IPS-15b (cell line): ENCODE measurements around the gene TGFBR2.

Source experiments
- H3K27me3 ChIP-seq: one replicate; pipeline ENCODE4 v1.6.1; 2013; ENCODE audit warnings: low read length; ENCODE audit not compliant: control insufficient read depth, insufficient read depth
- H3K36me3 ChIP-seq: one replicate; pipeline ENCODE4 v1.6.1; 2013; ENCODE audit warnings: low read length; ENCODE audit not compliant: control insufficient read depth, insufficient read depth
- H3K4me1 ChIP-seq: one replicate; pipeline ENCODE4 v1.6.1; 2013; ENCODE audit warnings: mild to moderate bottlenecking, low read length; ENCODE audit not compliant: control insufficient read depth, insufficient read depth
- H3K4me3 ChIP-seq: one replicate; pipeline ENCODE4 v1.5.1; 2013; ENCODE audit warnings: low read depth, low read length
- H3K9ac ChIP-seq: one replicate; pipeline ENCODE4 v1.6.1; 2013; ENCODE audit warnings: low read depth, mild to moderate bottlenecking, low read length
- H3K9me3 ChIP-seq: one replicate; pipeline ENCODE4 v1.6.1; 2013; ENCODE audit warnings: mild to moderate bottlenecking, low read length; ENCODE audit not compliant: control insufficient read depth, insufficient read depth

The TGFBR2 gene

DNA sequence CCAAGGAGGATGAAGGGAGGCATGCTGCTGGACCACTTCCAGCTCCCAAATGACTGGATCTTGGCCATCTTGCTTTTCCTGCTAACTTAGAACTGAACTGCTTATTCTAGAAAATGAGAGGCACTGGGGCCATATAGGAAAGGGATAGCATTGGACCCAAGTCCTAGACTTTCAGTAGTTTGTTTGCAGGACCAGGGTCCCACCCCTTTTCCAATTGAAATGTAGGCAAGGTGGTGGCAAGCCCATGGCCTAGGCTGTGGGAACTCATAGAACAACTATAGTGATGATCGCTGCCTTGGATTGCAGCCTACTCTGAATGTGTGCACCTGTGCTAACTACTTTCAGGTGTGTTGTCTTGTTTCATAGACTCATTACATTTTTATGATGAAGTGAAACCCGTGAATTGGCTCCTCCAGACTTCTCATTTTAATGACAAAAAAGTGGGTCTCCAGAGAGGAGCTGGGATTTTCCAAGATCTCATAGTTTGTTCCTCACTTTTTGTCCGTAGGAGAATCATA lies 50.3 kb downstream of the TGFBR2 start:
- Histone ChIP-seq H3K36me3 (no peaks in the 10 kb centered on the region), H3K9me3 (no peaks in the 10 kb centered on the region), H3K9ac (no peak overlapping the region), H3K4me1 (peaks cover 13% of the 10 kb centered on the region), H3K27me3 (no peaks in the 10 kb centered on the region), H3K4me3 (no peak overlapping the region)

DNA sequence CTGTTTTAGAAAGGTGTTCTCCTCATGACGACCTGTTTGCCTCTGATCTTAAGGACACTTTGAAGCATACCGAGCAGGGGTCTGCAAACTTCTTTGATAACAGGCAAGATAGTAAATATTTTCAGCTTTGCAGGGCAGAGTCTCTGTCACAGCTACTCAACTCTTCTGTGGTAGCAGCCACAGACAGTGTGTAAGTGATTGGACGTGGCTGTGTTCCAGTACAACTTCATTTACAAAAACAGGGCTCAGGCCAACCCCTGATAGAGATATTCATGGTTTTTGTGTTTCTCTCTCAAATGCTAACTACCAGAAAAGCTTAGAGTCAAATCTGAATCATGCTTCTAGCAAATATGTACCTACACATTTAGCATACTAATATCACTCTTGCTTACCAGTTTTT lies 51.5 kb downstream of the TGFBR2 start:
- Histone ChIP-seq H3K36me3 (no peaks in the 10 kb centered on the region), H3K27me3 (no peaks in the 10 kb centered on the region), H3K4me3 (no peak overlapping the region), H3K9me3 (no peaks in the 10 kb centered on the region), H3K9ac (no peak overlapping the region), H3K4me1 (peaks cover 13% of the 10 kb centered on the region)

DNA sequence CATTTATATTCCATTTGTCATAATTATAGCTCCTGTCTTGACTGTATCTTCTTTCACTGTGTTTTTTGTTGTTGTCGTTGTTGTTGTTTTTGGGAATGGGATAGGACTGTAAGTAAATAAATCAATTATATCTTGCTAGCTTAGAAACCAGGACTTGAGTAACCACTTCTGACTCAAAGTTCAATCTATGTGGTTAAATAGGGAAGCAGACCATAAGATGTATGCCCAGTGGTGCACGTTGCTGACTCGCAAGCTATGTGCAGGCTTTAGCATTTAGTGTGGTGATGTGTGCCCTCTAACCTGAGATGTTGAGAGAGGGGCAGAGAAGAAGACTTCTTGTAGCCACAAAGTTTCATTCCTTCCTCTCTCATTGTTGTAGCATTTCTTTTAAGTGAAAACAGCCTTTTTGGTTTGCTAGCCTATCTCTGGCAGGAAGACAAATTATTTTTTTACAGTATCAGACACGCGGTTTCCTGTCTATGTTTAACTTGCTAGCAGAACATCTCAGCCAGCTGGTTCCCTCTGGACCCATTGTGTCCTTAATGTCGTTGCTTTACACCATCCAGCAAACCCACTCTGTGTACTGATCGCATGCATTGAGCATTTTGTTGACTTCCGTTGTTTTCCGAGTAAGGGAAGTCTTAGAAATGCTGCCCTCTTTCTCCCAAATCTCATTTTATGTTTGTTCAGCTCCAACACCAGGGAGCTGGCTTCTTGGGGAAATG lies 52.1 kb downstream of the TGFBR2 start:
- no peaks in the 10 kb centered on the region for H3K9me3 ChIP-seq
- H3K4me3 ChIP-seq = no peak overlapping the region
- no peak overlapping the region for H3K9ac ChIP-seq
- peaks cover 13% of the 10 kb centered on the region for H3K4me1 ChIP-seq
- no peaks in the 10 kb centered on the region for H3K27me3 ChIP-seq
- H3K36me3 ChIP-seq = no peaks in the 10 kb centered on the region

DNA sequence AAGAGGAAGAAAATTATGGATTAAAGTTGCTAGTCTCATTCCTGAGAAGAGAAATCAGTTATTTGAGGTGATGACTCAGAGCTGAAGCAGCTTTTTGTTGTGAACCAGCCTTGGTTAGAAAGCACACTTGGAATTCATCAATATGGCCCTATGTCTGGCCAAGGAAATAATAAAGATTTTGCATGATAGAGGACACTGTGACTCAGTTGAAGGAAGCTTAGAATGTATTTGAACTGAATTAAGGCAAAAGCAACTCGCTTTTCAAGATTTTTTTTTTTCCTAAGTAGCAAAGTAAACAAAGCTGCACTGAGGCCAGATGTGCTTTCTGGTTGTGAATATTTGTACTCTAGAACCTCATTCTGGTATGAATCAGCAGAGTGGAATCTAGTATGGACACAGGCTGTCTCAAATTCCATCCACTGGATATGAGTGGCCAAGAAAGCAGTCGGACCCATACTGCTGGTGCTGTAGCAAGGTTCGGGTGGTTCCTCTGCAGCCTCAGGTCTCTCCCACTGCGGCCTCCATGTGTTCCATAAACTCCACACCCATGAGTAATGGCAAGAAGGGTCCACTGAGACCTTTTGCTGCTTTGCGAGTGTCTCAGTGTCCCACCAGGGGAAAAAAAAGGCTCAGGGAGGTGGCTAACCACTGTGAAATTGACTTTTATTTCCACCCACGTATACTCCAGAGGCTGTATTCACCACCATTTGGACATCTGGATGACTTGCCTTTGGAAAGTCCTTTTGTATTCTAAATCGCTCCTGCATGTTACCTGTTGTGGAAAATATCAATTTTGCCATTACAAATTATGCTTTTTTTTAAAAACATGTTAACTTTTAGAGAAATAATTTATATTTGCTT lies 53.1 kb downstream of the TGFBR2 start:
- no peaks in the 10 kb centered on the region for H3K27me3 ChIP-seq
- no peak overlapping the region for H3K4me3 ChIP-seq
- H3K9ac ChIP-seq = no peak overlapping the region
- peaks cover 13% of the 10 kb centered on the region for H3K4me1 ChIP-seq
- no peaks in the 10 kb centered on the region for H3K36me3 ChIP-seq
- no peaks in the 10 kb centered on the region for H3K9me3 ChIP-seq

DNA sequence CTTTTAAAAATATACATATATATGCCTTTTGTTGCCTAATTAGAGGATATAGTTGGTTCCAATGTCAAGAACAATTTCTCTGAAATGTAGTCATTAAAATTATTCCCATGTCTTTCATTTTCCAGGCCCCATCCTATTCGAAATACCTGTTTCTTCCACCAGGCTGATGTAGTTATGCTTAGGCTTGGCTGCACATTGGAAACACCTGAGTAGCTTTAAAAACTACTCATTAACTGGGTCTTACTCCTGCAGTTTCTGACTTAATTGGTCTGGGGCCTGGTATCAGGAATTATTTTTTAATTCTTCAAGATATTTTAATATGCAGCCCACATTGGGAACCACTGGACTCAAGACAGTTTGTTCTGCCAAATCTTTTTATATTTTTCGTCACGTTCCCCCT lies 53.7 kb downstream of the TGFBR2 start:
- H3K9me3 ChIP-seq = no peaks in the 10 kb centered on the region
- H3K4me1 ChIP-seq = peaks cover 17% of the 10 kb centered on the region
- no peaks in the 10 kb centered on the region for H3K27me3 ChIP-seq
- H3K36me3 ChIP-seq = no peaks in the 10 kb centered on the region
- H3K4me3 ChIP-seq = no peak overlapping the region
- H3K9ac ChIP-seq = no peak overlapping the region

DNA sequence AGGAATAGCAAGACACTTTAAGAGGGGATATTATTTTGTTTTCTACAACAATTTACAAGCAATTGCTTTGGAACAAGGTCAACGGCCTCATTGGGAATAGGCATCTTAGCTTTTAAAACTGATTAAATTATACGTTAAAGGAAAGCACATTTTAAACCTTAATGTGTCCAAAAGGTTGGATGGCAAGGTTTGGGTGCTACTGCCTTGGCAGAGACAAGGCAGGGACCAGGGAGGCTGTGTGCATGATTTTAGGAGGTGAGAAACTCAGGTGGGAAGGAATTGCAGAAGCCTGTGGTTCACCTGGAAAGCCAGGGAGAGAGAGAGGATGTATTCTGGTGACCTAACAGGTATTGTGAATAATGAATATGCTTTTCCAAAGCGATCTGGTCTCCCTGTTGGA lies 54.3 kb downstream of the TGFBR2 start:
- H3K27me3 ChIP-seq = no peaks in the 10 kb centered on the region
- no peak overlapping the region for H3K4me3 ChIP-seq
- no peaks in the 10 kb centered on the region for H3K36me3 ChIP-seq
- peaks cover 17% of the 10 kb centered on the region for H3K4me1 ChIP-seq
- no peak overlapping the region for H3K9ac ChIP-seq
- no peaks in the 10 kb centered on the region for H3K9me3 ChIP-seq

DNA sequence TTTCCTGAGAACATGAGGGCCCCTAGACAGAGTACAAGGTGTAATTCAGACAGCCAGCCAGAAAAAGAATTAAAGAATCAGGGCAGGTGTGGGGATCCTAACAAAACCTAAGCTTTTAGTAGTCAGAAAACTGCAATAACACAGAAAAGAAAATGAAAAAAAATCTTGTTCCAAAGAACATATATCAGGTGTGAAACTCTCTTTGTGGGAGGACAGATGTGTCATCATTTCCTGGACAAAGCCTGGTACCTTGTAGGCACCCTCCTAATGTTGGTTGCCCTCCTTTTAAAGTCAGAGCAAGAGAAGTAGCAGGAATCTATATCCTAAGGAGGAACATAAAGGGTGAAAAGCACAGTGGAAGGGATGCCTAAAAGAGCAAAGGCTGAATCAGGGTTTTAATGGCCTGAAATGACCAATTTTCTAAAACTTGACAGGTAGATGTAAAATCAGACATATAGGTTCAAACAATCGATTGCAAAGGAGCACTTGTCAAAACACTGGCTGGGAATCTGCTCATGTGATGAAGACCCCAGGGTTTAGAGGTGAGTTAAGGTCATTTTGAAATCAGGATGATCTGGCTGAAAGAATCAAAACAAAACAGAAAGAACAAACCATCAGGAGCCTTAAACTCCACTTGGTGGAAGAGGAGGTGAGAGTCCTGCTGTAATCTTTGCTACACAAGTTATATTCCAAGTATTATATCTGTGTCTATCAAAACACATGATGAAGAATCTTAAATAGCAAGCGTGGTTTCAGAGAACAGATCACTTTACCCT lies 54.9 kb downstream of the TGFBR2 start:
- Histone ChIP-seq H3K4me1 (peaks cover 20% of the 10 kb centered on the region), H3K4me3 (no peak overlapping the region)

DNA sequence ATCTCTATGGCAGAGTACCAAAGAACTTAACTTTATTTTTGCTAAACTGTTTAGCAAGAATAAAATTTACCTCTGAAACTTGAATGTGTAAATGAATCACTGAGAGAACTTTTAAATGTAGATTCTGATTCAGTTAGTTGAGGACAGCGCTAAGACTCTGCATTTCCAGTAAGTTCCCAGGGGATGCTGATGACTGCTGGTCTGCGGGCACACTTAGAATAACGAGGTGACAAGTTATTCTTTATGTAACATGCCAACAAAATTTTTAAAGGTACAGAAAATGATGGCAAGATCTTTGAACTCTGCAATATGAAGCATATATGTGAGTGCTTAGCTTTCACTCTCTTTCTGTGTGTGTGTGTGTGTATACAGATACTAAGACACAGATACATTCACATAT lies 56.4 kb downstream of the TGFBR2 start:
- Histone ChIP-seq H3K9ac (no peak overlapping the region), H3K36me3 (no peaks in the 10 kb centered on the region), H3K27me3 (no peaks in the 10 kb centered on the region), H3K4me1 (peaks cover 25% of the 10 kb centered on the region), H3K9me3 (no peaks in the 10 kb centered on the region), H3K4me3 (no peak overlapping the region)

More for the DNA sequence above, 54.9 kb downstream of the TGFBR2 start:
- H3K27me3 ChIP-seq = no peaks in the 10 kb centered on the region
- H3K36me3 ChIP-seq = no peaks in the 10 kb centered on the region
- no peak overlapping the region for H3K9ac ChIP-seq
- no peaks in the 10 kb centered on the region for H3K9me3 ChIP-seq

DNA sequence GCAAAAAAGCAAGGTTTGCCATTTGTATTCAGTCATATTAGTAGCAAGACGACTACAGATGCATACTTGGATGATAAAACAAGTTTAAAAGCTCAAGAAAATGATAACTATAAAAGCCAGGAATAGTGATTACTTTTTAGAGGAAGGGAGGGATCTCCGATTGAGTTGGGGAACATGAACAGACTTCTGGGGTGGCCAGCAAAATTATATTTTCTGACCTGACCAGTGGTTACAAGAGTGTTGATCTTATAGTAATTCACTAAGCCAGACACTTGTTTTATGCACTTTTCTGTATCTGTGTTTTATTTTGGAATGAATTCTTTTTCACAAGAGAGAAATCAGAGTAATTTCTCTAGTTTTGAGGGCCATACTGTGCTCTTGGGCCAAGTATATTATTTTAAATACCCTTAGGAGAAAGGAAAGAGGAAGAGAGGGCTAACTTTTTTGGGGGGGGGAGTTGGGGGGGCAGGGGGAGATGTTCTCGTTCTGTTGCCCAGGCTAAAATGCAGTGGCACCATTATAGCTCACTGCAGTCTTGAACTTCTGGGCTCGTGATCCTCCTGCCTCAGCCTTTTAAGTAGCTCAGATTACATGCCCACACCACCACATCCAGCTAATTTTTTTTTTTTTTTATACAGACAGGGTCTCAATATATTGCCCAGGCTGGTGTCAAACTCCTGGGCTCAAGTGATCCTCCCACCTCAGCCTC lies 57.3 kb downstream of the TGFBR2 start:
- Histone ChIP-seq H3K36me3 (no peaks in the 10 kb centered on the region), H3K27me3 (no peaks in the 10 kb centered on the region), H3K4me3 (no peak overlapping the region), H3K4me1 (peaks cover 25% of the 10 kb centered on the region), H3K9me3 (no peaks in the 10 kb centered on the region), H3K9ac (no peak overlapping the region)

DNA sequence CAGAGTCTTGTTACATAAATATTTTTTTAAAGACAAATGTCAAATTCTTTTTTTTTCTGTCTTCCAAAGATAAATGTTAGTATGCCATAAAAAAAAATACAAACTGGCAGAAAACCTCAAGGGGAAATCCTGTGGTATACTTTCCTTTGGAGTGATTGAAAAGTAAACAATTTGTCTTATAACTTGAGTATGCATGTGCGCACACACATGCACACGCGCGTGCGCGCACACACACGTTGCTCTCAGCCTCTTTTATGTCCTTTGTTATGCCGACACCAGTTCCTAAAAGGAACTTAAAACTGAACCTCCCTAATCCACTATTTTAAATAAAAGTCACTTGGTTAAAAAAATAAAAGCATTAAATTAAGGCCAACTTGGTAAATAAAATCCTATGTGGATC lies 58.1 kb downstream of the TGFBR2 start:
- H3K4me3 ChIP-seq = no peak overlapping the region
- no peaks in the 10 kb centered on the region for H3K36me3 ChIP-seq
- no peak overlapping the region for H3K9ac ChIP-seq
- no peaks in the 10 kb centered on the region for H3K27me3 ChIP-seq
- H3K9me3 ChIP-seq = no peaks in the 10 kb centered on the region
- peaks cover 19% of the 10 kb centered on the region for H3K4me1 ChIP-seq

DNA sequence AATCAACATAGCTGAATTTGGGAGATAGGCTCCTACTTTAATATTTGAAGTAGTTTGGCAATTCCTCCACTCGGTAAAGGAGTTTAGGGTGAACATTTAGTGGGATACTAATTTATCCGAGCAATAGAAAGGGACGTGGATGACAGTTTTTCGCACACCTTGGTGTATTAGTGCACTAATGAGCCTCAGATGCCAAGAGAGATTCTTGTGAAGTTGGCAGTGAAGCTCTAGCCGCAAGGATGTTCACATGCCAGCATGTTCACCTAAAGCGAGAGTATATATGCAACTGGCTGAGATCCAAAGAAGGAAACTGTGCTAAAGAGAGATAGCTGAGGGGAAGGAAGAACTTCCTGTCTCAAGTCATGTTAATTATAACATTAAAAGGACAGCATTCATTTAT lies 58.5 kb downstream of the TGFBR2 start:
- no peaks in the 10 kb centered on the region for H3K27me3 ChIP-seq
- H3K4me3 ChIP-seq = no peak overlapping the region
- peaks cover 18% of the 10 kb centered on the region for H3K4me1 ChIP-seq
- no peaks in the 10 kb centered on the region for H3K9me3 ChIP-seq
- no peaks in the 10 kb centered on the region for H3K36me3 ChIP-seq
- H3K9ac ChIP-seq = no peak overlapping the region
